Neutrophil (primary cell): ENCODE results near the gene FADS2.

Source experiments
- H3K27ac ChIP-seq: fragments of 200-600 bp; sonication (generic); 2 replicates; pipeline ENCODE4 v1.5.1; 2016; ENCODE audit warnings: mild to moderate bottlenecking, moderate library complexity
- H3K27me3 ChIP-seq: fragments of 200-600 bp; sonication (generic); 2 replicates; pipeline ENCODE4 v1.6.0; 2016; ENCODE audit warnings: mild to moderate bottlenecking
- H3K36me3 ChIP-seq: fragments of 200-600 bp; sonication (generic); 2 replicates; pipeline ENCODE4 v1.5.1; 2017
- H3K4me1 ChIP-seq, 2 experiments: fragments of 200-600 bp in 1 of 2; sonication (generic) in 1 of 2; 1 replicate in 1 of 2; 2 replicates in 1 of 2; pipeline versions ENCODE4 v1.5.1 to v1.6.1; 2013 to 2016; ENCODE audit warnings: low read depth in 1 of 2, low read length in 1 of 2, mild to moderate bottlenecking in 1 of 2, moderate library complexity in 1 of 2; ENCODE audit not compliant: control insufficient read depth in 1 of 2, insufficient read depth in 1 of 2
- H3K4me3 ChIP-seq, 2 experiments: fragments of 200-600 bp in 1 of 2; sonication (generic) in 1 of 2; 1 replicate in 1 of 2; 2 replicates in 1 of 2; pipeline ENCODE4 v1.5.1; 2013 to 2016; ENCODE audit warnings: low read depth in 1 of 2, low read length in 1 of 2, mild to moderate bottlenecking in 1 of 2, moderate library complexity in 1 of 2
- H3K9me3 ChIP-seq: fragments of 200-600 bp; sonication (generic); 2 replicates; pipeline ENCODE4 v1.5.1; 2016
- CTCF ChIP-seq: fragments of 200-600 bp; sonication (generic); IDR thresholded peaks from 2 replicates; pipeline ENCODE4 v1.5.1; 2016; ENCODE audit warnings: antibody characterized with exemption

FADS2 gene

GRCh38 chr11:61799665-61800284 is 28.3 kb upstream of the FADS2 start:
- H3K36me3 ChIP-seq: peaks cover 4% of the 10 kb centered on the region
- no peak for TF ChIP-seq CTCF
- no peaks in the 10 kb centered on the region for H3K4me1 ChIP-seq
- H3K27ac ChIP-seq: no peak overlapping the region
- no peaks in the 10 kb centered on the region for H3K9me3 ChIP-seq
- no peaks in the 10 kb centered on the region for H3K27me3 ChIP-seq
- H3K4me3 ChIP-seq: no peak overlapping the region

- no peak for TF ChIP-seq CTCF
- H3K27me3 ChIP-seq: no peaks in the 10 kb centered on the region
- H3K9me3 ChIP-seq: no peaks in the 10 kb centered on the region
- no peak overlapping the region for H3K27ac ChIP-seq
- no peaks in the 10 kb centered on the region for H3K4me1 ChIP-seq
- no peak overlapping the region for H3K4me3 ChIP-seq
- peaks cover 4% of the 10 kb centered on the region for H3K36me3 ChIP-seq
These were observed 27.5 kb upstream of the FADS2 start for GRCh38 chr11:61800331-61801281.

GRCh38 chr11:61802605-61803004 is 25.5 kb upstream of the FADS2 start:
- Histone ChIP-seq H3K4me1 (no peaks in the 10 kb centered on the region), H3K36me3 (peaks cover 4% of the 10 kb centered on the region), H3K4me3 (no peak overlapping the region), H3K9me3 (no peaks in the 10 kb centered on the region), H3K27ac (no peak overlapping the region), H3K27me3 (no peaks in the 10 kb centered on the region)
- TF ChIP-seq CTCF: no peak

- peaks cover 4% of the 10 kb centered on the region for H3K36me3 ChIP-seq
- no peak overlapping the region for H3K4me3 ChIP-seq
- no peak overlapping the region for H3K27ac ChIP-seq
- no peak for TF ChIP-seq CTCF
- no peaks in the 10 kb centered on the region for H3K9me3 ChIP-seq
- H3K27me3 ChIP-seq: no peaks in the 10 kb centered on the region
- no peaks in the 10 kb centered on the region for H3K4me1 ChIP-seq
These were observed 24.0 kb upstream of the FADS2 start for GRCh38 chr11:61803889-61804647.

GRCh38 chr11:61805146-61805545 is 23.0 kb upstream of the FADS2 start:
- Histone ChIP-seq H3K36me3 (peaks cover 4% of the 10 kb centered on the region), H3K27ac (no peak overlapping the region)
- no peak for TF ChIP-seq CTCF

More at GRCh38 chr11:61805146-61805545, 23.0 kb upstream of the FADS2 start:
- Histone ChIP-seq H3K9me3 (no peaks in the 10 kb centered on the region), H3K4me3 (no peak overlapping the region), H3K4me1 (no peaks in the 10 kb centered on the region), H3K27me3 (no peaks in the 10 kb centered on the region)
